EH (cell line): ENCODE measurements around the gene YAF2.
"Not testable (repeated sequence)": the region's sequence is repeated elsewhere in the genome, so short reads cannot be mapped to it uniquely, and the experiment has no call there.

Experiments used
- DNase-seq: peaks from one replicate; pipeline ENCODE4 v3.0.0-alpha.2; 2015; ENCODE audit warnings: low read depth

Gene YAF2

DNA sequence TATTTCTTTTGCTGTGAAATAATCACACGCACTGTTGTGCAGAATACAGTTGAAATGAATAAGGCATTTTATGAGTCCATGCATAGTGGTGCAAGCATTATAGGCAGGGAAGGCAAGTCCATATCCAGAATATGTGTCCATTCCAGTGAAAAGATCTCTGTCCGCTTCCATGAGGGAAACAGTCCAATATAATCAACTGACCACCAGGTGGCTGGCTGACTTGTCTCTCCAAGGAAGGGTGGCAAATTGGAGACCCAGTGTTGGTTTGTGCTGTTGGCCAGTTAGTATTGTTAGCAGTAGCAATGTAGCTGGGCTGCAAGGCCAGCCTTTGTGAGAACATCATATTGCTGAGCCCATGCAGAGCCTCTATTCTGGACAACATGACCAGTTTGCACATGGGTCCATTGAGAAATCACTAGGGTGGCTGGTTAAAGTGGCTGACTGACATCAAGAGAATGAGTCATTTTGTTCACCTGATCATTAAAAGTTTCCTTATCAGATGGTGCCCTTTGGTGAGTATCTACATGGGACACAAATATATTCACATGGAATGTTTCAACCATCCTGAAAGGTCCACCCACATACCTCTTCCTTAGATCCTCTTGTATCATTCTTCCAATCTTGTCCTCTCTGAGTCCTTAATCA, 17.3 kb upstream of the YAF2 start:
- DNase-seq: no peak

GRCh38 chr12:42252645-42253044, 14.6 kb upstream of the YAF2 start:
- not testable (repeated sequence) for DNase-seq

- not testable (repeated sequence) for DNase-seq
Measured at GRCh38 chr12:42249033-42249432, 11.0 kb upstream of the YAF2 start.

- DNase-seq: no peak
Measured at GRCh38 chr12:42240131-42240750, 2.2 kb upstream of the YAF2 start.

DNA sequence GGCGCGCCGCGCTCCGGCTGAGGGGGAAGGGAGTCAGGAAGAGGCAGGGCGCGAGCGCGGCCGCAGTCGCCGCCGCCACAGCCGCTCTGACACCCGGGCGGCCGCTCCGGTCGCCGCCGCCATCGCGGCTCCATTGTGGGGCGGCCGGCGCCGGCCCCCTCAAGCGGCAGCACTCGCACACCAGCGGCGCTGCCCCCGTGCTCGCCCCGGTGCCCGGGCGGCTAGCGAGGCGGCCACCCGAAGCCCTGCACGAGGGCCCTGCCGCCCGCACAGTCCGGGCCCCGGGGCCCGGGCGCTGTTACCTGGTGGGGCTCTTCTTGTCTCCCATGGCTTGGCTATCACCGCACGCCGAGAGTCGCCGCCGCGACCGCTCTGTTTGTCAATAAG, 202 bp downstream of the YAF2 start:
- no peak for DNase-seq

DNA sequence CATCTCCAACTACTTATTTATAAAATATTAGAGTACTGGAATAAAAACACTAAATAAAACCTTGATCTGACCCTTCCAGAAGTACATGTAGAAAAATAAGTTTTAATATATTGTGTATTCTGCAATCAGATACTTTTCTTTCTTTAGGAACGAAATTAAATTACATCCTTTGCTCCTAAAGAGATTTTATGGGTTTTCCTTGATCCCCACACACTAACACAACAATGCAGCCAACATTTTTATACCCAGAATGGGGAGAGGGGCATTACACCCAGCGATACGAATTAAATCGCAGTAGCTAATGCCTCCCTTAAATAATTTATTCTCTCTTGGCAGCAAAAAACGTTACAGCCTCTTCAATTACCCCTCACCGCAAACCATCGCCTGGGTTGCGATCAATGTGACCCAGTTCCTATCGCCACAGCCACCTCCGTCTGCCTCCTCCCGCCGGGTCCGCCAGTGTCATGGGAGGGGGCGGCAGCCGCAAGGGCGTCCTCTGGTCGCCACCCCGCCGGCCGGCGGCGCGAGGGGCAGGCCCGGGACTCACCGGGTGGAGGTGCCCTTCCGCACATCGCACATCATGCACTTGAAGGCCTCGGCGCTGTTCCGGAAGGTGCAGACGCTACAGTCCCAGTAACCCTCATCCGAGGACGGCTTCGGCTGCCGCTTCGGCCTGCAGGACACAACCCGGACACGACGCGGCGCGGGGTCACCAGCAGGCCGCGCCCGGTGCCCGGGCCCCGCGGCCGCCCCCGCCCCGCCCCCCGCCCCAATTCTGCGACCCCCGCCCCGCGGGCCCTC, 796 bp downstream of the YAF2 start:
- DNase-seq: peak; percentile 81

- peak; percentile 52 for DNase-seq
Measured at GRCh38 chr12:42236017-42236416, 2.0 kb downstream of the YAF2 start.

GRCh38 chr12:42235426-42235825, 2.6 kb downstream of the YAF2 start:
- no peak for DNase-seq

GRCh38 chr12:42234970-42235369, 3.1 kb downstream of the YAF2 start:
- no peak for DNase-seq

GRCh38 chr12:42227525-42227924, 10.5 kb downstream of the YAF2 start:
- not testable (repeated sequence) for DNase-seq

- DNase-seq: not testable (repeated sequence)
Measured at GRCh38 chr12:42224501-42224900, 13.5 kb downstream of the YAF2 start.

DNA sequence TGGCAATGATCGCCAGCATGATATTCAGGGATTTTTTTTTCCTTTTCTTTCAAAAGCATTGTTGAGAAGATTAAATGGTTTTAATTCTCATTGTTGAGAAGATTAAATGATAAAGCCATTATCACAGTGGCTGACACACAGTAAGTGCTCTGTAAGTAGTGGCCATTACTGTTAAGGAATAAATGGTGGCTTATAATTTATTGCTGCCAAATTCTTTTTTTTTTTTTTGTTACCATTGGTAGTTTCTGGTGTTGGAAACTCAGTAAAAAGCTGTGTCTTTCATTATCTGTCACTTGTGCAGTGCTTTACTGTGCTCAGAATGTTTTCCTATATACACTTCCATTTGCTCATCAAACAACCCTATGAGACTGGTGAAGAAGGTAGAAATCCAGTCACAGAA, 15.3 kb downstream of the YAF2 start:
- no peak for DNase-seq

DNA sequence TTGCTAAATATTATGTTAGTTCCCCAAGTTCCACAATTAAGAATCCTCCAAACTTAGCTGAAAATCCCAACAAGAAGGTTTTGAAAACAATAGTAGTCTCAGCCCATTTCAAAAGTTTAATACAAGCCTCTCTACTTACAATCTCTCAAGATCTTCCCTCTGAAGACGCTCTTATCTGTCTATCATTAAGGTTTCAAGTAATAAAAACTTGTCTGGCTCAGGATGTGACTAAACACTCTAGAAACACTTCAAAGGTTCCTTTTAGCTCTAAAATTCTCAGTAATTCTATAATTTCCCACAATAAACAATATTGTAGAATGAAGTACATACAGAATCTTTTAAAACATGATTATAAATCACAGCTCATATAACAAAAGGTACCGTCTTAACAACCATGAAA, 16.3 kb downstream of the YAF2 start:
- peak; percentile 25 for DNase-seq

- DNase-seq: peak; percentile 75
Measured at GRCh38 chr12:42217656-42218055, 20.4 kb downstream of the YAF2 start.

GRCh38 chr12:42216737-42217136, 21.3 kb downstream of the YAF2 start:
- no peak for DNase-seq

GRCh38 chr12:42215759-42216158, 22.3 kb downstream of the YAF2 start:
- DNase-seq: not testable (repeated sequence)

DNA sequence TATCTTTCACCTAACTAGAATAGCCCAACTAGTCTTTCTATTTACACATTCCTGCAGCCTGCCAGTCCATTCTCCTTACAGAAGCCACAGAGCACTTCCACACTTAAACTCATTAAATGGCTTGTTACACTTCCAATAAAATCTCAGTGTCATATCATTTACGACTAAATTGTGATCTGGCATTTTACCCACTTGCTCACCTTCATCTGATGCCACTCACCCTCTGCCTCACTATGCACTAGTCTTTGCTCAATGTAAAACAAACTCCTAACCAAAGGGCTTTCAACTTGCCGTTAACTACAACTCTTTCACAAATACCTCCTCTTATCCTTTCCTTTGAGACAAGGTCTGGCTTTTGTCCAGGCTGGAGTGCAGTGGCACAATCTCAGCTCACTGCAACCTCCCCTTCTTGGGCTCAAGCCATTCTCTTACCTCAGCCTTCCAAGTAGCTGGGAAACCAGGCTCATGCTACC, 24.1 kb downstream of the YAF2 start:
- peak; percentile 29 for DNase-seq

DNA sequence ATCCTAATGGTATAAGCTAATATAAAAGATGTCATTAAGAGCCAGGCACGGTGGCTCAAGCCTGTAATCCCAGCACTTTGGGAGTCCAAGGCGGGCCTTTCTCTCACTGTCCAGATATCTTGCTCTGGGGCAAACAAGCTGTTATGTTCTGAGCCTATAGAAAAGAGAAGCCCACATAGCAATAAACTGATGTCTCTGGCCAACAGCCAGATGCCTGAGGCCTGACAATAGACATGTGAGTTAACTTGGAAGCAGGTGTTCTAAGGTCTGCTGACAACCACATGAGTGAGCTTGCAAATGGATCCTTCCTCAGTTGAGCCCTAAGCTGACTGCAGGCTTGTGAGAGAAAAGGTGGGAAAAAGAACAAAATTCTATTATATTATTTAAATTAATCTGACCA, 25.0 kb downstream of the YAF2 start:
- peak; percentile 34 for DNase-seq

DNA sequence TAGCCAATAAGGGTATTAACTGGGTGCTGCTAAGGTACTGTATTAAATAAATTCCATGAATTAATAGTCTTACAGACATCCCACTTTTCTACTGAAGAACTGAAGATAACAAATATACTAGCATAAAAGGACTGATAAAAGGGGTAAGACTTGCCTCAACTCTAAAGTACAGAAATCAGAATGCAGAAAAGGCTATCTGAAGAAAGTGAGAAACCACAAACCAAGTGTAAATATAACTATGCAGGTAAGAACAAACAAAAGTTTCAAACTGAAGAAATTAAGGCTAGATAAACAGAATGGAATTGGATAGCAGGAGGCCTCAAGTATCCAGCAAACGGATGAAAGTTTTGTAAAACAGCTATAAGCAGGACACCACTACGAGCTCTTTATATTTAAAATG, 29.5 kb downstream of the YAF2 start:
- DNase-seq: no peak

- no peak for DNase-seq
Measured at GRCh38 chr12:42204819-42205218, 33.2 kb downstream of the YAF2 start.

DNA sequence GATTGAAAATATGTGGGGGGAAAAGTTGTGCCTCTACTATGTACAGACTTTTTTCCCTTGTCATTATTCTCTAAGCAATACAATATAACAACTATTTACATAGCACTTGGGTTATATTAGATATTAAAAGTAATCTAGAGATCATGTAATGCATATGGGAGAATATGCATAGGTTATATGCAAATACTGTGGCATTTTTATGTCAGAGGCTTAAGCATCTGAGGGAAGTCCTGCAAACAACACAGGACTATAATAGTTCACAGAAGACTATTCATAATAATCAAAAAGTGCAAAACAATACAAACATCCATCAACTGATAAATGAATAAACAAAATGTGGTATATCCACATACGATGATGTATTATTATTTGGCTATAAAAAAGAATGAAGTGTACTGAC, 33.7 kb downstream of the YAF2 start:
- no peak for DNase-seq

- peak; percentile 2 for DNase-seq
Measured at GRCh38 chr12:42201063-42201462, 37.0 kb downstream of the YAF2 start.

GRCh38 chr12:42199007-42199406, 39.0 kb downstream of the YAF2 start:
- no peak for DNase-seq
